Measurements from ENCODE around the gene ARFGAP2. TPM values are rescaled to one million over a fixed set of nuclear protein-coding genes. Genes with fewer than 3 reads are reported as not detected.

The ARFGAP2 gene
- polyA plus RNA-seq, 2 donors = 47.7 to 49.6 TPM

- H3K4me1 ChIP-seq (ENCODE audit: control insufficient read depth in 2 of 2, insufficient read depth in 2 of 2, low read length in 1 of 2) = peaks cover 5% of the 10 kb centered on the region in 2 donors
- H3K36me3 ChIP-seq (ENCODE audit: control insufficient read depth in 2 of 2, insufficient read depth in 2 of 2, low read length in 1 of 2) = no peaks in the 10 kb centered on the region
- 79 to 85% methylated on average over 3 of the region's 3 CpGs for WGBS, 2 donors
- no peaks in the 10 kb centered on the region for H3K9me3 ChIP-seq (ENCODE audit: control insufficient read depth in 2 of 2, insufficient read depth in 1 of 2, low read depth in 1 of 2, low read length in 1 of 2)
- no peak overlapping the region for H3K4me3 ChIP-seq (ENCODE audit: low read depth in 1 of 2, low read length in 2 of 2)
- no peak overlapping the region for H3K27ac ChIP-seq (ENCODE audit: low read depth in 2 of 2, low read length in 1 of 2)
- H3K27me3 ChIP-seq (ENCODE audit: control insufficient read depth in 1 of 2, insufficient read depth in 2 of 2, low read length in 2 of 2) = no peaks in the 10 kb centered on the region
These were observed 32.1 kb downstream of the ARFGAP2 start for GRCh38 chr11:47144541-47144940.

- H3K27ac ChIP-seq (ENCODE audit: low read depth in 2 of 2, low read length in 1 of 2) = no peak overlapping the region
- H3K9me3 ChIP-seq (ENCODE audit: control insufficient read depth in 2 of 2, insufficient read depth in 1 of 2, low read depth in 1 of 2, low read length in 1 of 2) = no peaks in the 10 kb centered on the region
- 31 to 38% methylated on average over 3 of the region's 3 CpGs for WGBS, 2 donors
- peaks cover 0 to 5% of the 10 kb centered on the region in 2 donors for H3K4me1 ChIP-seq (ENCODE audit: control insufficient read depth in 2 of 2, insufficient read depth in 2 of 2, low read length in 1 of 2)
- H3K27me3 ChIP-seq (ENCODE audit: control insufficient read depth in 1 of 2, insufficient read depth in 2 of 2, low read length in 2 of 2) = no peaks in the 10 kb centered on the region
- no peaks in the 10 kb centered on the region for H3K36me3 ChIP-seq (ENCODE audit: control insufficient read depth in 2 of 2, insufficient read depth in 2 of 2, low read length in 1 of 2)
- no peak overlapping the region for H3K4me3 ChIP-seq (ENCODE audit: low read depth in 1 of 2, low read length in 2 of 2)
These were observed 33.4 kb downstream of the ARFGAP2 start for GRCh38 chr11:47143322-47143721.

GRCh38 chr11:47139878-47140277 is 36.8 kb downstream of the ARFGAP2 start:
- Histone ChIP-seq H3K27ac (ENCODE audit: low read depth in 2 of 2, low read length in 1 of 2) (no peak overlapping the region), H3K4me1 (ENCODE audit: control insufficient read depth in 2 of 2, insufficient read depth in 2 of 2, low read length in 1 of 2) (peaks cover 0 to 5% of the 10 kb centered on the region in 2 donors), H3K27me3 (ENCODE audit: control insufficient read depth in 1 of 2, insufficient read depth in 2 of 2, low read length in 2 of 2) (no peaks in the 10 kb centered on the region), H3K4me3 (ENCODE audit: low read depth in 1 of 2, low read length in 2 of 2) (no peak overlapping the region), H3K36me3 (ENCODE audit: control insufficient read depth in 2 of 2, insufficient read depth in 2 of 2, low read length in 1 of 2) (peaks cover 0 to 4% of the 10 kb centered on the region in 2 donors), H3K9me3 (ENCODE audit: control insufficient read depth in 2 of 2, insufficient read depth in 1 of 2, low read depth in 1 of 2, low read length in 1 of 2) (no peaks in the 10 kb centered on the region)
- WGBS, 2 donors = 56 to 57% methylated on average over 4 of the region's 4 CpGs

GRCh38 chr11:47137476-47137875 is 39.2 kb downstream of the ARFGAP2 start:
- 96 to 100% methylated on average over 2 of the region's 2 CpGs for WGBS, 2 donors

GRCh38 chr11:47136921-47137320 is 39.8 kb downstream of the ARFGAP2 start:
- H3K27me3 ChIP-seq (ENCODE audit: control insufficient read depth in 1 of 2, insufficient read depth in 2 of 2, low read length in 2 of 2) = no peaks in the 10 kb centered on the region
- H3K4me3 ChIP-seq (ENCODE audit: low read depth in 1 of 2, low read length in 2 of 2) = no peak overlapping the region
- H3K4me1 ChIP-seq (ENCODE audit: control insufficient read depth in 2 of 2, insufficient read depth in 2 of 2, low read length in 1 of 2) = no peaks in the 10 kb centered on the region
- H3K9me3 ChIP-seq (ENCODE audit: control insufficient read depth in 2 of 2, insufficient read depth in 1 of 2, low read depth in 1 of 2, low read length in 1 of 2) = no peaks in the 10 kb centered on the region
- WGBS, 2 donors = 74 to 80% methylated on average over 3 of the region's 3 CpGs
- H3K27ac ChIP-seq (ENCODE audit: low read depth in 2 of 2, low read length in 1 of 2) = no peak overlapping the region
- H3K36me3 ChIP-seq (ENCODE audit: control insufficient read depth in 2 of 2, insufficient read depth in 2 of 2, low read length in 1 of 2) = peaks cover 0 to 4% of the 10 kb centered on the region in 2 donors

More at GRCh38 chr11:47137476-47137875, 39.2 kb downstream of the ARFGAP2 start:
- Histone ChIP-seq H3K9me3 (ENCODE audit: control insufficient read depth in 2 of 2, insufficient read depth in 1 of 2, low read depth in 1 of 2, low read length in 1 of 2) (no peaks in the 10 kb centered on the region), H3K4me3 (ENCODE audit: low read depth in 1 of 2, low read length in 2 of 2) (no peak overlapping the region), H3K27me3 (ENCODE audit: control insufficient read depth in 1 of 2, insufficient read depth in 2 of 2, low read length in 2 of 2) (no peaks in the 10 kb centered on the region), H3K36me3 (ENCODE audit: control insufficient read depth in 2 of 2, insufficient read depth in 2 of 2, low read length in 1 of 2) (peaks cover 0 to 4% of the 10 kb centered on the region in 2 donors), H3K4me1 (ENCODE audit: control insufficient read depth in 2 of 2, insufficient read depth in 2 of 2, low read length in 1 of 2) (no peaks in the 10 kb centered on the region), H3K27ac (ENCODE audit: low read depth in 2 of 2, low read length in 1 of 2) (no peak overlapping the region)

- Histone ChIP-seq H3K9me3 (ENCODE audit: control insufficient read depth in 2 of 2, insufficient read depth in 1 of 2, low read depth in 1 of 2, low read length in 1 of 2) (no peaks in the 10 kb centered on the region), H3K4me3 (ENCODE audit: low read depth in 1 of 2, low read length in 2 of 2) (no peak overlapping the region), H3K36me3 (ENCODE audit: control insufficient read depth in 2 of 2, insufficient read depth in 2 of 2, low read length in 1 of 2) (peaks cover 0 to 4% of the 10 kb centered on the region in 2 donors), H3K27me3 (ENCODE audit: control insufficient read depth in 1 of 2, insufficient read depth in 2 of 2, low read length in 2 of 2) (no peaks in the 10 kb centered on the region), H3K4me1 (ENCODE audit: control insufficient read depth in 2 of 2, insufficient read depth in 2 of 2, low read length in 1 of 2) (no peaks in the 10 kb centered on the region), H3K27ac (ENCODE audit: low read depth in 2 of 2, low read length in 1 of 2) (no peak overlapping the region)
- WGBS, 2 donors = 75 to 84% methylated on average over 3 of the region's 3 CpGs
These were observed 40.4 kb downstream of the ARFGAP2 start for GRCh38 chr11:47136327-47136726.

DNA sequence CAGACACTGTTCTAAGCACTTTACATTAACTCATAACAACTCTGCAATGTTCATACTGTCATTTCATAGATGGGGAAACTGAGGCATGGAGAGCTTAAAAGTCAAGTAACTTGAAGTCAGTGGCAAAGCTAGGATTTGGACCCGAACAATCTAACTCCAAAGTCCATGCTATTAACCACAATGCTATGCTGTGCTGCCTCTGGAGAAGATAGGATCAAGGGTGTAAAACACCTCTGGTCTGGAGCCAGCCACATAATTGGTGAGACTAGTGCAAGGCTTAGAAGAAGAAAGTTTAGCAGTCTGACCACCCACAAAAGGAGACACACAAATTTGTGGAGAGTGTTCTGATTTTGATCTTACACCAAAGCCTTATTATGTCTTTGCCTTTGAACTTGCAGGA is 43.7 kb downstream of the ARFGAP2 start:
- Histone ChIP-seq H3K27me3 (ENCODE audit: control insufficient read depth in 1 of 2, insufficient read depth in 2 of 2, low read length in 2 of 2) (no peaks in the 10 kb centered on the region), H3K36me3 (ENCODE audit: control insufficient read depth in 2 of 2, insufficient read depth in 2 of 2, low read length in 1 of 2) (peaks cover 0 to 4% of the 10 kb centered on the region in 2 donors), H3K4me1 (ENCODE audit: control insufficient read depth in 2 of 2, insufficient read depth in 2 of 2, low read length in 1 of 2) (no peaks in the 10 kb centered on the region), H3K27ac (ENCODE audit: low read depth in 2 of 2, low read length in 1 of 2) (no peak overlapping the region), H3K9me3 (ENCODE audit: control insufficient read depth in 2 of 2, insufficient read depth in 1 of 2, low read depth in 1 of 2, low read length in 1 of 2) (no peaks in the 10 kb centered on the region), H3K4me3 (ENCODE audit: low read depth in 1 of 2, low read length in 2 of 2) (no peak overlapping the region)
- WGBS, 2 donors = 78 to 91% methylated on average over 1 of the region's 1 CpG

GRCh38 chr11:47132490-47132889 is 44.2 kb downstream of the ARFGAP2 start:
- Histone ChIP-seq H3K36me3 (ENCODE audit: control insufficient read depth in 2 of 2, insufficient read depth in 2 of 2, low read length in 1 of 2) (no peaks in the 10 kb centered on the region), H3K9me3 (ENCODE audit: control insufficient read depth in 2 of 2, insufficient read depth in 1 of 2, low read depth in 1 of 2, low read length in 1 of 2) (no peaks in the 10 kb centered on the region), H3K4me3 (ENCODE audit: low read depth in 1 of 2, low read length in 2 of 2) (no peak overlapping the region), H3K4me1 (ENCODE audit: control insufficient read depth in 2 of 2, insufficient read depth in 2 of 2, low read length in 1 of 2) (no peaks in the 10 kb centered on the region), H3K27me3 (ENCODE audit: control insufficient read depth in 1 of 2, insufficient read depth in 2 of 2, low read length in 2 of 2) (no peaks in the 10 kb centered on the region), H3K27ac (ENCODE audit: low read depth in 2 of 2, low read length in 1 of 2) (no peak overlapping the region)

DNA sequence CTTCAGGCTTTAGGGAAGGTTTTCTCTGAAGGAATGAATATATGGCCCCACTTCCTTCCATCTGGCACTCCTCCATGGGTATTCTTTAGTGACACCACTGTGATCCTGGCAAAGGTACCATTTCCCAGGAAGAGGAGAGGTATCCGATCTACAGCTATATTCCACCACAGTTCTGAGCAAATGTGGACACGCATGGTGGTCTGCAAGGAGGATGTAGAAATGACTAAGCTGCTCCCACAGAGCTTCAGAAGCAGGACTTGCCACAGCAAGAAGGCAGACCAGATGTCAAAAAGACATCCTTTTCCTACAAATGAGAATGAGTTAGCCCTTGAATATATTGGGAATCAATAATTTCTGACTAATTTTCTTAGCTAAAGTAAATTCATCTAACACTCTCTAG is 45.5 kb downstream of the ARFGAP2 start:
- H3K4me1 ChIP-seq (ENCODE audit: control insufficient read depth in 2 of 2, insufficient read depth in 2 of 2, low read length in 1 of 2) = no peaks in the 10 kb centered on the region
- H3K9me3 ChIP-seq (ENCODE audit: control insufficient read depth in 2 of 2, insufficient read depth in 1 of 2, low read depth in 1 of 2, low read length in 1 of 2) = no peaks in the 10 kb centered on the region
- H3K36me3 ChIP-seq (ENCODE audit: control insufficient read depth in 2 of 2, insufficient read depth in 2 of 2, low read length in 1 of 2) = no peaks in the 10 kb centered on the region
- H3K27ac ChIP-seq (ENCODE audit: low read depth in 2 of 2, low read length in 1 of 2) = no peak overlapping the region
- 88 to 93% methylated on average over 2 of the region's 2 CpGs for WGBS, 2 donors
- H3K27me3 ChIP-seq (ENCODE audit: control insufficient read depth in 1 of 2, insufficient read depth in 2 of 2, low read length in 2 of 2) = no peaks in the 10 kb centered on the region
- no peak overlapping the region for H3K4me3 ChIP-seq (ENCODE audit: low read depth in 1 of 2, low read length in 2 of 2)

DNA sequence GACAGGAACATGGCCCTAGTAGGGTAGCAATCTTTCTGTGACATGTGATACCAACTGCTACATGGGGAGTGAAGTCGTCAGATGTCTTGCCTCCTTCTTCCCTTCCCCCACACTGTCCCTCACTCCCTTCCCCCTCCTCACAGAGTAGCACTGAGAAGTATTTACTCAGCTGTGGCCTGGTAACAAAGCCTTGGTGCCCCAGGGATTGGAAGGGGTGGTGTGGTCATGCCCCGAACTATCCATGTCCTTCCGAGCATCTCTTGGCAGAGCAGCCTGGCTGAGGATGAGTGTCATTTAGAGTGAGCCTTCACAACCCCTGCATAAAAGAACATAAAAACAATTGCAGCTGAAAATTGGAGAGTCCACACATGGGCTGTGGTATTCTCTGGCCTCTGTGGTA is 46.1 kb downstream of the ARFGAP2 start:
- H3K9me3 ChIP-seq (ENCODE audit: control insufficient read depth in 2 of 2, insufficient read depth in 1 of 2, low read depth in 1 of 2, low read length in 1 of 2) = no peaks in the 10 kb centered on the region
- no peak overlapping the region for H3K4me3 ChIP-seq (ENCODE audit: low read depth in 1 of 2, low read length in 2 of 2)
- 76 to 79% methylated on average over 3 of the region's 3 CpGs for WGBS, 2 donors
- no peak overlapping the region for H3K27ac ChIP-seq (ENCODE audit: low read depth in 2 of 2, low read length in 1 of 2)
- H3K4me1 ChIP-seq (ENCODE audit: control insufficient read depth in 2 of 2, insufficient read depth in 2 of 2, low read length in 1 of 2) = no peaks in the 10 kb centered on the region
- H3K36me3 ChIP-seq (ENCODE audit: control insufficient read depth in 2 of 2, insufficient read depth in 2 of 2, low read length in 1 of 2) = no peaks in the 10 kb centered on the region
- H3K27me3 ChIP-seq (ENCODE audit: control insufficient read depth in 1 of 2, insufficient read depth in 2 of 2, low read length in 2 of 2) = no peaks in the 10 kb centered on the region
